Lower leg skin (tissue), 4 donors: ENCODE measurements around the gene PDGFA. TPM values are rescaled to one million over a fixed set of nuclear protein-coding genes. Genes with fewer than 3 reads are reported as not detected.

ENCODE experiments used
- DNase-seq, 2 donors: peaks; one replicate each; pipeline ENCODE4 v3.0.0-alpha.2; 2019; ENCODE audit warnings: low spot score in 2 of 2
- H3K4me3 ChIP-seq: fragments of 200-600 bp; sonication (generic); 2 replicates; pipeline ENCODE4 v1.5.1; 2017; ENCODE audit warnings: mild to moderate bottlenecking, low read depth; ENCODE audit not compliant: poor library complexity, severe bottlenecking
- CTCF ChIP-seq, 3 donors: fragments of 450-650 bp; IDR thresholded peaks; one replicate each; pipeline ENCODE4 v1.5.1; 2016; ENCODE audit warnings: antibody characterized with exemption in 3 of 3, mild to moderate bottlenecking in 3 of 3, moderate library complexity in 2 of 3
- POLR2A ChIP-seq, 2 donors: fragments of 450-650 bp; IDR thresholded peaks; one replicate each; pipeline ENCODE4 v1.6.1; 2016 to 2017; ENCODE audit warnings: antibody characterized with exemption in 2 of 2, mild to moderate bottlenecking in 1 of 2, moderate library complexity in 1 of 2
- WGBS, 2 donors: methylation state at CpG; one replicate each; pipeline ENCODE4 v1.1.5; 2018; 5-methylcytosine and 5-hydroxymethylcytosine counted together
- intact Hi-C: fragments of 100-400 bp; cut with DNase I; formaldehyde crosslinking; loops from one replicate; pipeline ENCODE4 v1.15.0; 2023; ENCODE audit warnings: low total_unique reads
- total RNA-seq, 4 donors: library from RNA; depleted of rRNA; stranded (reverse); fragments of >200 nt; gene quantifications; one replicate each; pipeline ENCODE4 v1.1.0, GENCODE V29; 2016

The PDGFA gene
- total RNA-seq, 4 donors from 2014 or later: 13.0 to 27.0 (median 20.5) TPM

GRCh38 chr7:462173-463103 lies 57.2 kb downstream of the PDGFA start:
- H3K4me3 ChIP-seq: no peak overlapping the region
- intact Hi-C loops: no loop called here
- TF ChIP-seq POLR2A (IDR thresholded peaks at IDR 0.05): no peak
- no peak for TF ChIP-seq CTCF (IDR thresholded peaks at IDR 0.05)
- WGBS, 2 donors: 83 to 96% methylated on average over 32 to 48 of the region's 49 CpGs
- no peak for DNase-seq

- TF ChIP-seq POLR2A (IDR thresholded peaks at IDR 0.05): no peak
- TF ChIP-seq CTCF (IDR thresholded peaks at IDR 0.05): no peak
- DNase-seq: no peak
- 71 to 78% methylated on average over 29 of the region's 29 CpGs for WGBS, 2 donors
- intact Hi-C loops: no loop called here
- H3K4me3 ChIP-seq: no peak overlapping the region
Observed at GRCh38 chr7:461453-462172, 58.0 kb downstream of the PDGFA start.

- TF ChIP-seq CTCF (IDR thresholded peaks at IDR 0.05) (no peak), POLR2A (IDR thresholded peaks at IDR 0.05) (no peak)
- no peak for DNase-seq
- intact Hi-C loops: no loop called here
- 67 to 77% methylated on average over 2 of the region's 2 CpGs for WGBS, 2 donors
- H3K4me3 ChIP-seq: no peak overlapping the region
Observed at GRCh38 chr7:461117-461452, 58.6 kb downstream of the PDGFA start.

- no peak for TF ChIP-seq CTCF (IDR thresholded peaks at IDR 0.05)
- TF ChIP-seq POLR2A (IDR thresholded peaks at IDR 0.05): no peak
- intact Hi-C loops: no loop called here
- no peak overlapping the region for H3K4me3 ChIP-seq
- DNase-seq: no peak
- WGBS, 2 donors: 42 to 47% methylated on average over 23 to 26 of the region's 26 CpGs
Observed at GRCh38 chr7:460374-461116, 59.1 kb downstream of the PDGFA start.

- TF ChIP-seq POLR2A (IDR thresholded peaks at IDR 0.05) (no peak), CTCF (IDR thresholded peaks at IDR 0.05) (no peak)
- 85 to 90% methylated on average over 2 to 6 of the region's 6 CpGs for WGBS, 2 donors
- no peak overlapping the region for H3K4me3 ChIP-seq
- intact Hi-C loops: no loop called here
- DNase-seq: no peak
Observed at GRCh38 chr7:459584-460373, 59.9 kb downstream of the PDGFA start.
